Measurements from ENCODE around the gene VWA2. TPM values are rescaled to one million over a fixed set of nuclear protein-coding genes. Genes with fewer than 3 reads are reported as not detected.

VWA2 gene
- total RNA-seq, 1 experiment from 2014 or later, result 1.6 TPM

GRCh38 chr10:114319406-114320248, 80.6 kb downstream of the VWA2 start:
- H3K4ac ChIP-seq (ENCODE audit: low read depth, low read length), result no peak overlapping the region
- H2BK12ac ChIP-seq (ENCODE audit: insufficient read length, low read depth, low read length), result no peak overlapping the region
- Mint-ChIP-seq H3K36me3 (ENCODE audit: insufficient read depth in 1 of 3, low read depth in 3 of 3) (no peaks in the 10 kb centered on the region), H3K27me3 (ENCODE audit: low read depth) (peaks cover 8% of the 10 kb centered on the region), H3K4me3 (no peak overlapping the region), H3K4me1 (peaks cover 9% of the 10 kb centered on the region in 2 experiments), H3K9me3 (no peaks in the 10 kb centered on the region), H3K27ac (no peak overlapping the region; a peak in 1 of 7 replicates)
- no peak overlapping the region for H2AFZ ChIP-seq (ENCODE audit: low read length)
- H3K14ac ChIP-seq (ENCODE audit: insufficient read depth, low read length), result no peak overlapping the region
- no peaks in the 10 kb centered on the region for H3K79me1 ChIP-seq (ENCODE audit: insufficient read depth, low read depth, low read length, poor library complexity, severe bottlenecking)
- H3K27ac ChIP-seq (ENCODE audit: insufficient read length, low read depth, low read length), result no peak overlapping the region
- H2BK20ac ChIP-seq (ENCODE audit: low read depth, low read length, poor library complexity, severe bottlenecking), result no peak overlapping the region
- no peak overlapping the region for H3K4me2 ChIP-seq (ENCODE audit: insufficient read depth, insufficient read length, low read length)
- no peaks in the 10 kb centered on the region for H3K9me3 ChIP-seq (ENCODE audit: control insufficient read depth, low read depth, low read length)
- H3K18ac ChIP-seq (ENCODE audit: insufficient read length, low read depth, low read length), result no peak overlapping the region
- H4K20me1 ChIP-seq (ENCODE audit: control insufficient read depth, insufficient read depth, insufficient read length), result no peaks in the 10 kb centered on the region
- no peak overlapping the region for H2BK15ac ChIP-seq (ENCODE audit: low read depth, low read length)
- no peak overlapping the region for H4K5ac ChIP-seq (ENCODE audit: insufficient read length, low read depth, low read length)
- TF ChIP-seq CTCF (conservative IDR thresholded peaks at IDR 0.05), result no peak
- no peak overlapping the region for H3K56ac ChIP-seq (ENCODE audit: insufficient read length, low read depth, low read length)
- no peaks in the 10 kb centered on the region for H3K4me1 ChIP-seq (ENCODE audit: insufficient read depth, low read length)
- no peaks in the 10 kb centered on the region for H3K79me2 ChIP-seq (ENCODE audit: insufficient read depth, low read length)
- no peaks in the 10 kb centered on the region for H3K27me3 ChIP-seq (ENCODE audit: insufficient read depth, low read length)
- no peaks in the 10 kb centered on the region for H3K23me2 ChIP-seq (ENCODE audit: insufficient read length, low read depth, low read length, poor library complexity, severe bottlenecking)
- H3T11ph ChIP-seq (ENCODE audit: low read length), result no peak overlapping the region
- no peak overlapping the region for H3K9ac ChIP-seq (ENCODE audit: extremely low read depth, insufficient read length, low read length)
- no peak overlapping the region for H2AK5ac ChIP-seq (ENCODE audit: insufficient read length, low read length)
- WGBS (ENCODE audit: extremely low coverage, insufficient read length, low lambda C conversion rate), result no CpG with 5 or more reads among the region's 18 CpGs
- H2BK5ac ChIP-seq (ENCODE audit: insufficient read length, low read length), result no peak overlapping the region
- DNase-seq, result no peak
- no peak overlapping the region for H2BK120ac ChIP-seq (ENCODE audit: low read depth, low read length, poor library complexity, severe bottlenecking)
- no peak overlapping the region for H4K91ac ChIP-seq (ENCODE audit: insufficient read length, low read depth, low read length)
- no peak overlapping the region for H3K23ac ChIP-seq (ENCODE audit: insufficient read length, low read depth, low read length)
- H4K8ac ChIP-seq (replicated peaks; ENCODE audit: insufficient read length, low read depth, low read length), result no peak overlapping the region
